Progenitor cell of endocrine pancreas (in vitro differentiated cells): ENCODE results near the gene SCRG1. TPM values are rescaled to one million over a fixed set of nuclear protein-coding genes. Genes with fewer than 3 reads are reported as not detected.

Experiments
- DNase-seq: peaks from one replicate; pipeline ENCODE4 v3.0.0; 2021; ENCODE audit warnings: low spot score; ENCODE audit not compliant: unreplicated experiment
- H3K27ac Mint-ChIP-seq: 2 replicates; pipeline ENCODE4 v1.8.0; 2021; ENCODE audit warnings: mild to moderate bottlenecking, moderate library complexity, mixed read lengths
- H3K27me3 Mint-ChIP-seq: 2 replicates; pipeline ENCODE4 v1.8.0; 2021; ENCODE audit warnings: mixed read lengths
- H3K36me3 Mint-ChIP-seq: 2 replicates; pipeline ENCODE4 v1.8.0; 2022; ENCODE audit warnings: mixed read lengths; ENCODE audit not compliant: insufficient read depth
- H3K4me1 Mint-ChIP-seq: 2 replicates; pipeline ENCODE4 v1.8.0; 2021; ENCODE audit warnings: low read depth, mixed read lengths
- H3K4me3 Mint-ChIP-seq: 2 replicates; pipeline ENCODE4 v1.8.0; 2021; ENCODE audit warnings: low read depth, mild to moderate bottlenecking, moderate library complexity, mixed read lengths
- H3K9me3 Mint-ChIP-seq: 2 replicates; pipeline ENCODE4 v1.8.0; 2021; ENCODE audit warnings: low read depth, mixed read lengths
- total RNA-seq: library from RNA; stranded (reverse); gene quantifications from 2 replicates; pipeline ENCODE4 v1.2.1, GENCODE V29; 2021
- TF ChIP-seq, protein P1 (sequence below): fragments of 200-600 bp; sonication (generic); IDR thresholded peaks from one replicate; pipeline ENCODE4 v1.5.0; 2021; ENCODE audit warnings: antibody characterized with exemption, mild to moderate bottlenecking; ENCODE audit not compliant: unreplicated experiment

The SCRG1 gene
- total RNA-seq, 1 donor from 2014 or later = not detected

DNA sequence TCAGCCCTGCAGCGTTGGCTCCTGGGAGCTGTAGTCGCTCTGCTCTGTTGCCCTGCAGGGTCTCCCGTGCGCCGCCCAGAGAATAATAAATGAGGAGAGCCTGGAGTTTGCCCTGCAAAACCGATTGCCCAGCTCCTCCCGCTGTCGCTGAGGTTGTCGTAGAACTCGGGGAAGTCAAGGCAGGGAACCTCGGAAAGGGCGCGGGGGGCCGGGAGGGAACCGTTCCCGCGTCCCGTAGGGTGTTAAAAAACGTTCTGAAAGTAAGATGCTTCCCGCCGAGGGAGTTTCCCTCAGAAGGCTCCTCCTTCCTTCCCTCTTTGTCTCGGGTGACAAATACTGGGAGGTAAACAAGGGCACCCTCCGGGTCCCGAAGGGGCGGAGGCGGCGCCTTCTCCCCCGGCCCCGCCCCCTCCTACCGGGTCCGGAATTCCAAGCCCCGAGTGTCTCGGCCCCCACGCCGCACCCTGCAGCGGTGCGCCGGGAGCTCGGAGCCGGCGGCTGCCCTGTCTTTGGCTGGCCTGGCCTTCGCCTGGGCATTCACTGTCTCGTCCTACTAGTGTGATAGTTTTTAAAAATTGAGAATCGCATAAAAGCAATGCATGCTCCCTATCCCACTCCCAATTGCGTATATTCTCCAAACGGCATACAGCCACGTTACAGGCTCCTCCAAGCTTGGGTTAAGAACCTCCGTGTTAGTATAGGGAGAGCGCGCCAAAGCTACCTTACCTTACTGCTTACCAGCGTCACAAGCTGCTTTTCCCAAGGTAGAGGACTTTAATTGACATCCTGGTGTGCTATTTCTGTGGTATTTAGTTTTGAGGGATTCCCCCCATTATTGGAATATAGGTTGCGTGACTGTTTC is 63.8 kb downstream of the SCRG1 start:
- peaks cover 26% of the 10 kb centered on the region for H3K4me1 Mint-ChIP-seq
- DNase-seq = peak; percentile 76

More for the DNA sequence above, 63.8 kb downstream of the SCRG1 start:
- TF ChIP-seq, protein P1, sequence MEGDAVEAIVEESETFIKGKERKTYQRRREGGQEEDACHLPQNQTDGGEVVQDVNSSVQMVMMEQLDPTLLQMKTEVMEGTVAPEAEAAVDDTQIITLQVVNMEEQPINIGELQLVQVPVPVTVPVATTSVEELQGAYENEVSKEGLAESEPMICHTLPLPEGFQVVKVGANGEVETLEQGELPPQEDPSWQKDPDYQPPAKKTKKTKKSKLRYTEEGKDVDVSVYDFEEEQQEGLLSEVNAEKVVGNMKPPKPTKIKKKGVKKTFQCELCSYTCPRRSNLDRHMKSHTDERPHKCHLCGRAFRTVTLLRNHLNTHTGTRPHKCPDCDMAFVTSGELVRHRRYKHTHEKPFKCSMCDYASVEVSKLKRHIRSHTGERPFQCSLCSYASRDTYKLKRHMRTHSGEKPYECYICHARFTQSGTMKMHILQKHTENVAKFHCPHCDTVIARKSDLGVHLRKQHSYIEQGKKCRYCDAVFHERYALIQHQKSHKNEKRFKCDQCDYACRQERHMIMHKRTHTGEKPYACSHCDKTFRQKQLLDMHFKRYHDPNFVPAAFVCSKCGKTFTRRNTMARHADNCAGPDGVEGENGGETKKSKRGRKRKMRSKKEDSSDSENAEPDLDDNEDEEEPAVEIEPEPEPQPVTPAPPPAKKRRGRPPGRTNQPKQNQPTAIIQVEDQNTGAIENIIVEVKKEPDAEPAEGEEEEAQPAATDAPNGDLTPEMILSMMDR = no peak
- H3K9me3 Mint-ChIP-seq = no peaks in the 10 kb centered on the region
- H3K27ac Mint-ChIP-seq = peak overlapping the region; percentile 100
- H3K27me3 Mint-ChIP-seq = no peaks in the 10 kb centered on the region
- H3K4me3 Mint-ChIP-seq = peak overlapping the region; percentile 99
- peaks cover 9% of the 10 kb centered on the region for H3K36me3 Mint-ChIP-seq

Other genes starting within 250 kb of the SCRG1 start
- gene GALNT7, start 230.3 kb downstream of the SCRG1 start, total RNA-seq = 65.6 and 67.8 TPM in 2 replicates
- 145 and 157 TPM in 2 replicates for gene HMGB2, start 64.8 kb downstream of the SCRG1 start, total RNA-seq
- gene SAP30, start 28.2 kb downstream of the SCRG1 start, total RNA-seq = 23.7 TPM in 2 replicates
- 2.5 and 3.9 TPM in 2 replicates for gene HAND2, start 131.1 kb upstream of the SCRG1 start, total RNA-seq